Nephron (organoid): ENCODE measurements around the gene TGIF2.

Experiments used
- H3K27ac Mint-ChIP-seq, 3 experiments: 2 replicates each; pipeline ENCODE4 v1.8.0; 2020; ENCODE audit warnings: mixed read lengths in 3 of 3, mild to moderate bottlenecking in 2 of 3, moderate library complexity in 1 of 3
- H3K27me3 Mint-ChIP-seq: 2 replicates; pipeline ENCODE4 v1.8.0; 2021; ENCODE audit warnings: low read depth, mild to moderate bottlenecking, moderate library complexity, mixed read lengths
- H3K36me3 Mint-ChIP-seq: 2 replicates; pipeline ENCODE4 v1.8.0; 2020; ENCODE audit warnings: low read depth, mixed read lengths
- H3K4me1 Mint-ChIP-seq: 2 replicates; pipeline ENCODE4 v1.8.0; 2020; ENCODE audit warnings: mixed read lengths
- H3K4me3 Mint-ChIP-seq, 3 experiments: 2 replicates each; pipeline ENCODE4 v1.8.0; 2020; ENCODE audit warnings: mild to moderate bottlenecking in 3 of 3, mixed read lengths in 3 of 3, moderate library complexity in 2 of 3
- H3K9me3 Mint-ChIP-seq: 2 replicates; pipeline ENCODE4 v1.8.0; 2020; ENCODE audit warnings: mixed read lengths
- CTCF ChIP-seq, 3 experiments: fragments of 200-600 bp; sonication (generic); IDR thresholded peaks; one replicate each; pipeline ENCODE4 v1.5.0; 2021; ENCODE audit warnings: antibody characterized with exemption in 3 of 3; ENCODE audit not compliant: unreplicated experiment in 3 of 3

TGIF2 gene

DNA sequence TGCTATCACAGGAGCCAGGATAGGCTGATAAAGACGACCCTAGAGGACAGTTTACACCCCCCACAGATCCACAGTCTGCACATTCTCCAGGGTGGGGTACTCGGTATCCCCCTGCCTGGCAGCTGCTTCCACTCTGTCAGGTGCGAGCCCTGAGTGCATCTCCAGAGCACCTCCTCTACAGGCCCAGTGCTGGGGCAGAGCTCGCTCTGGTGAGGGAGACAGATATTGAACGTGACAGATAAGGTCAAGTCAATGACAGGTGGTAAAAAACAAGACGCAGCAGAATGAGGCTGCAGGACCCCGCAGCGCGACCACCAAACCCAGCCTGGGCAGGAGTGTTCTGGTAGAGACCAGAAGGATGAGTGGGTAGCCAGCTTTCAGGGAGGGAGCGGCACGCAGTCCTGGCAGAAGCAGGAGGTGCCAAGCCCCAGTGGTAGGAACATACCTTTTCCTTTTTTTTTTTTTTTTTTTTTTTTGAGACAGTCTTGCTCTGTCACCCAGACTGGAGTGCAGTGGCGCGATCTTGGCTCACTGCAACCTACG is 44.5 kb upstream of the TGIF2 start:
- H3K4me1 Mint-ChIP-seq: no peaks in the 10 kb centered on the region
- H3K4me3 Mint-ChIP-seq: no peak overlapping the region
- H3K9me3 Mint-ChIP-seq: no peaks in the 10 kb centered on the region
- peaks cover 39% of the 10 kb centered on the region for H3K36me3 Mint-ChIP-seq
- H3K27me3 Mint-ChIP-seq: no peaks in the 10 kb centered on the region
- H3K27ac Mint-ChIP-seq: no peak overlapping the region
- no peak for TF ChIP-seq CTCF (IDR thresholded peaks at IDR 0.05; ENCODE audit: unreplicated experiment in 3 of 3)

- Mint-ChIP-seq H3K9me3 (no peaks in the 10 kb centered on the region), H3K36me3 (peaks cover 18% of the 10 kb centered on the region), H3K27ac (no peak overlapping the region), H3K27me3 (peaks cover under 1% of the 10 kb centered on the region), H3K4me1 (no peaks in the 10 kb centered on the region), H3K4me3 (no peak overlapping the region)
- no peak for TF ChIP-seq CTCF (IDR thresholded peaks at IDR 0.05; ENCODE audit: unreplicated experiment in 3 of 3)
These were observed 41.0 kb upstream of the TGIF2 start for GRCh38 chr20:36532388-36532787.

GRCh38 chr20:36532822-36533221 is 40.6 kb upstream of the TGIF2 start:
- Mint-ChIP-seq H3K36me3 (peaks cover 13% of the 10 kb centered on the region), H3K9me3 (no peaks in the 10 kb centered on the region), H3K27ac (no peak overlapping the region), H3K27me3 (peaks cover 3% of the 10 kb centered on the region), H3K4me1 (no peaks in the 10 kb centered on the region), H3K4me3 (no peak overlapping the region)
- no peak for TF ChIP-seq CTCF (IDR thresholded peaks at IDR 0.05; ENCODE audit: unreplicated experiment in 3 of 3)

GRCh38 chr20:36538026-36538722 is 35.2 kb upstream of the TGIF2 start:
- H3K27me3 Mint-ChIP-seq: peaks cover 3% of the 10 kb centered on the region

DNA sequence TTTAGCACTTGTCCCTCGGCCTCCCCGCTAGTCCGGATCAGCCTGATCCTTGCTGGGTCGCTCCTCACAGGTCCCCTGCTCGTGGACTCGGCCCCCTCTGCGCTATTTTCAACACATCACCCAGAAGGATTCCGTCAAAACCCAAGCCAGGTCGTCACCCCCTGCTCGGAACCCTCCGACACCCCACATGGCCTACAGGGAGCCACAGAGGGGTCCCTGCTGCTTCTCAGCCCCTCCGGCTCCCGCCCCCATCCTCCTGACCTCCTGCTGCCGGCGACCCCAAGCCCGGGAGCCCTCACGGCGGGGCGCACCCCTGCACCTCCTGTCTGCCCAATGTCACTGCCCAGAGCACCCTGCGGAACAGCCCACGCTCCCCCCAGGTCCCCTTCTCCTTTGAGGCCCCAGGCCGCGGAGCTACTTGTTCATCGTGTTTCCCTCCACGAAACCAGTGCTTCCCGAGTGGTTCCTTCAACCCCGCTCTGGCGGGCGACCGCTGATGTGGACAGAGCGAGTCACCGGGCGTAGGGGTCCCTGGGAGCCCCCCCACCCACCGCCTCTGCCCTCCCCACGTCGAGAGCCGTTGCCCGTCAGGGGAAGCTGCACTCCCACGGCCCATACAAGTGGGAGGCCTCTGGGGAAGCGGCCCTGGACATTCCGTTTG is 32.7 kb upstream of the TGIF2 start:
- H3K36me3 Mint-ChIP-seq: peaks cover 5% of the 10 kb centered on the region
- H3K9me3 Mint-ChIP-seq: no peaks in the 10 kb centered on the region
- H3K4me1 Mint-ChIP-seq: peaks cover 41% of the 10 kb centered on the region
- H3K27ac Mint-ChIP-seq: peak overlapping the region; percentile 74 to 96 (median 89)
- no peak for TF ChIP-seq CTCF (IDR thresholded peaks at IDR 0.05; ENCODE audit: unreplicated experiment in 3 of 3)
- peaks cover 3% of the 10 kb centered on the region for H3K27me3 Mint-ChIP-seq
- peak overlapping the region; percentile 79 to 90 (median 86) for H3K4me3 Mint-ChIP-seq

More at GRCh38 chr20:36538026-36538722, 35.2 kb upstream of the TGIF2 start:
- no peak for TF ChIP-seq CTCF (IDR thresholded peaks at IDR 0.05; ENCODE audit: unreplicated experiment in 3 of 3)
- Mint-ChIP-seq H3K36me3 (no peaks in the 10 kb centered on the region), H3K9me3 (no peaks in the 10 kb centered on the region), H3K27ac (peak overlapping the region in 2 of 3 experiments; percentile 62 to 77), H3K4me3 (peak overlapping the region in 2 of 3 experiments; percentile 45 to 64), H3K4me1 (peaks cover 27% of the 10 kb centered on the region)
